Measurements from ENCODE around the gene PPFIA1. TPM values are rescaled to one million over a fixed set of nuclear protein-coding genes. Genes with fewer than 3 reads are reported as not detected.

The PPFIA1 gene
- total and polyA plus RNA-seq, 2 of the 8 experiments (the other 6 are each of a cell fraction or from before 2014, with no cell fraction given) = 44.3 to 73.5 TPM

DNA sequence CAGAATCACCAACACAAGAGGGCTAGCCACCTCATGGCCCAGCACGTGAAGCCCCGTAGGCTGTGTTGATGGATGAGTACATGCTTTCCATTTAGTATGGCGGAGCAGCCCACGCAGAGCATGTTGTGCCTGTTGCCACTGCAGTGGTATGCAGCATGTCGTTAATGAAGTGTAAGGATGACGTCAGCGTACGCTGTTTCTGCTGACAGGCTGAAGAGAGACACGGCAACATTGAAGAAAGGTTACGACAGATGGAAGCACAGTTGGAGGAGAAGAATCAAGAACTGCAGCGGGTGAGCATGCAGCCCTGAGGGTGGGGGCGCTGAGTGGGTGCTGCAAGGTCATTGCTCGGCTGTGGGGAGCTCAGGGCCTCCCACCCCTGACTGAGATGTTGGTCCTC, 62.8 kb downstream of the PPFIA1 start (continued):
- TF ChIP-seq CHD7 (IDR thresholded peaks at IDR 0.05; ENCODE audit: insufficient replicate concordance, low read length) = no peak
- TF ChIP-seq MAX (IDR thresholded peaks at IDR 0.05) = no peak

All from H1 (cell line).